Measurements from ENCODE around the gene CALHM3.

Gene CALHM3

DNA sequence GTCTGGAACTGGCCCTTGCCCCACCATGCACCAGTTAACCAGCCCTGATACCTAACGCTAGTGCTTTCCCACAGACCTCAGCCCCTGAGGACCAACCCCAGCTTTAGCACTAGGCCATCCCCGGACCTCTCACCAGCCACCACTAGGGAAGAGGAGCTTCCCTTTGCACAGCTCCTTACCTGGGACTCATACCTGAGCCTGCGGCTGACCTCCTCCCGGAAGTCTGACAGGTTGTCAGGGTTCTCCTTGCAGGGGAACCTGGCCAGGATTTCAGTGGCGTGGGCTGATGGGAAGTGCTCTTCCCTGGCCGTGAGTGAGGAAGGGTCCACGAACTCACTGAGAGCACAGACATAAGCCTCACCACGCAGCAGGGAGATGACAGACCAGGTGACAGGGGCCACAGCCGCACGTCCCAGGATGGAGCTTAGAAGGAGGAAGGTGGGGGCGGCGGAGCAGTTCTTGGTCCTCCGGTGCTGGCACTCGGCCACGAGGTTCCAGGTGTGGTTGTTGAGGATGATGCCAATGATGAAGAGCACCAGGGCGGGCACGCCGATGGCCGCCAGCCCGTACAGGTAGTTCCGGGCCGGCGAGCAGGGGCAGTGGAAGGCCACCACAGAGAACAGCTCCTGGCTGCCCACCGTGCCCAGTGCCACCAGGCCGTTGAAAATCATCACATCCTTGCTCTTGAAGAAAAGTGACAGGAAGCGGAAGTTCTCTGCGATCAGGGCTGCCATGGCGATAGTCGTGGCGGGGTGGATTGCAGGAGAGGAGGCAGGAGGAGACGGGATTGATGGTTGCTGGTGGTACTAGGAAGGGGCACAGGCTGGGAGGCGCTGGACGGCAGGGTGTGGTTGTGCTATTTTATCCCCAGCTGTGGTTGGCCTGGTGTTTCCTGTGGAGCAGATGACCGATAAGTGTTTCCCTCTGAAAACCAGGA lies 29.6 kb downstream of the CALHM3 start:
- no peak for DNase-seq

DNA sequence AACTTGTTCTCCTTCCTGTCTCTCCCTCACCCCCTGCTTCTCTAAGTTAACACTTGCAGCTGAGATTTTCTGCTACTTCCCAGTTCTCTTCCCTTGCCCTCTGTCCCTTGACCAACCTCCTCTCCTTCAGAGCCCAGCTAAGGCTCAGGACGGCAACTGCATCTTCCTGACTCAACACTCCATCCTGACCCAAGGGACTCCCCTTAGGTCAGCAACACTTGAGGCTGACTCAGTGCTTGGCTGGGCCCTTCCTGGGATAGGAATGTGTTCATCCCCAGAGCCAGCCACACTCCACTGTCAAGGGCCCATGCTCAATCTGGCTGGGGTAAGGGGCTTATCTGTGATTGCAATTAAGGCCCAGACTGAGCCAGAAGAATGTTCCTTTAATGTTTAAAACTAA lies 30.3 kb downstream of the CALHM3 start:
- no peak for DNase-seq

DNA sequence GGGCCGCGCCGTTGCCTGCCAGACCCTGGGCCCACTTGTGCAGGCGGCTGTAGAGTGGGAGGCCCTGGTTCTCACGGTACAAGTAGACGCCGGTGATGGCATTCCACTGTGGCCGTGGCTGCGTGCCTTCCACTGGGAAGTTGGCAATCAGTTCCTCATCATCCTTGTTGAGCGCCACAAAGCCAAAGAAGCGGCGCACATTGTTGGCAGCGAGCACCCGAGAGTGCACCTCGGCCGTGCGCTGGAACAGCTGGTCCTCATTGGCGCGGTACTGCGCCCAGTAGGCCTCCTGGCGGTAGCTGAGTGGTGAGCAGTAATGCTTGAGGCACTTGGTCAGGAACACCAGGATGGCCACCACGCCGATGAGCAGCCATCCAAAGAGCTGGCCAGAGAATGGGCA lies 31.9 kb downstream of the CALHM3 start:
- DNase-seq = no peak

DNA sequence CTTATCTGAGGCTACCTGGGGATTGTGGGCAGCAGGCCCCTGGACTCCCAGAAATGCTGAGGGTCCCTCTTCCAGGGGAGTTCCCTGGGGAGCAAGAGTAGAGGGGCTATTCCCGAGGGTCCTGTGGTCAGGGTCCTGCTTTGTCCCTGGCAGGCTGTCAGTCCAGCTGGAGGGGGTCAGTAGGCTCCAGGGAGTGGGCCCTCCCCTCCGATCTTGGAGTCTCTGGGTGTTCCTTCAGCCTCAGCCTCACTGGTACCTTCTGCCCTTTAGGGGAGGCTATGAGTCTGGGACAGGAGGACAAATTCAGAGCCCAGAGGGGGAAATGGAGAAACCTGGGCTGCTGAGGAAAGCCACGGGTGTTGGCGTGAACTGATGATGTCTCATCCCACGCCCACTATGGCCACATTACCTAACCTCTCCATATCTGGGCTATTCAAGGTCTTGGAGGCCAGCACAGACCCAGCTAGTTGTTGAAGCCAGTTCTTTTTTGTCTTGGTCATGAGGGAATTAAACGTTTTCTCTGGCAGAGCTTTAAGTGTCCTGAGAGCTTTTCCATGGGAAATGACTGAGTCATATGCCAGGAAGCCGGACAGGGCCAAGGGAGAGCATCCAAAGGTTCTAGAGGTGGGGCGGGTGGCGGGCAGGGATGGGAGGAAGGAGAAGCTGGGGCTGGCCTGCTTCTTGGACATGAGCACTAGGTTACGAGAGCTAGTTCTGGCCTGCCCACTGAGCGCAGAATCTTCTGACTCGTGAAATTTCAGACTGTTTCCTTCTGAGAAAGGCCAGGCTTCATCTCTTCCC lies 33.1 kb downstream of the CALHM3 start:
- DNase-seq = no peak

DNA sequence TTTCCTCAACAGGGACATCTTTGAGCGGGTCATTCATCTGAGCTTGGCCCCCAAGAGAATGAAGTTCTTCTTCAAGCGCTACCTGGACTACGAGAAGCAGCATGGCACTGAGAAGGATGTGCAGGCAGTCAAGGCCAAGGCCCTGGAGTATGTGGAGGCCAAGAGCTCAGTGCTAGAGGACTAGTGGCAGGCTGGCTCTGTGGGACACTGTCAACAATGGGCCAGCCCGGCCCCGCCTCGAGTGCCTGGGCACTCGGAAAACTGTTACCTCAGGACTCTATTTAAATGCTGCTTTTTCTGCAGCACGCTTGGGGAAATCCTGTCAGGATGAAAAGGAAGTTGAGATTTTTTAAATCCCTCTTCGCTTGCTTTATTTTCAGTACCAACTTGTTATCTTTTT lies 33.7 kb downstream of the CALHM3 start:
- DNase-seq = no peak

DNA sequence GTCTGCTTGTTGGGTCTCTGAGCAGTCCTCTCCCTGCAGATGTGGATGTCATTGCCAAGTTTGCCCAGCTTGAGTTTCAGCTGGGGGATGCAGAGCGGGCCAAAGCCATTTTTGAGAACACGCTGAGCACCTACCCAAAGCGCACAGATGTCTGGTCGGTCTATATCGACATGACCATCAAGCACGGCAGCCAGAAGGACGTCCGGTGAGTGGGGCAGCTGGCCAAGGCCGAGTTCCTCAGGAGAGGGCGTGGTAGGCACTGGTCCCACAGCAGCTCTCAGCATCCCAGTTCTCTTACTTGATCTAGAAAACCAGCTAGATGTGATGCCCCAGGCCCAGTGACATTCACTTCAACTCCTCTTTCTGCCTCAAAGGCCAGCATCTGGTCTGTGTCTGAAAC lies 34.6 kb downstream of the CALHM3 start:
- DNase-seq = no peak

DNA sequence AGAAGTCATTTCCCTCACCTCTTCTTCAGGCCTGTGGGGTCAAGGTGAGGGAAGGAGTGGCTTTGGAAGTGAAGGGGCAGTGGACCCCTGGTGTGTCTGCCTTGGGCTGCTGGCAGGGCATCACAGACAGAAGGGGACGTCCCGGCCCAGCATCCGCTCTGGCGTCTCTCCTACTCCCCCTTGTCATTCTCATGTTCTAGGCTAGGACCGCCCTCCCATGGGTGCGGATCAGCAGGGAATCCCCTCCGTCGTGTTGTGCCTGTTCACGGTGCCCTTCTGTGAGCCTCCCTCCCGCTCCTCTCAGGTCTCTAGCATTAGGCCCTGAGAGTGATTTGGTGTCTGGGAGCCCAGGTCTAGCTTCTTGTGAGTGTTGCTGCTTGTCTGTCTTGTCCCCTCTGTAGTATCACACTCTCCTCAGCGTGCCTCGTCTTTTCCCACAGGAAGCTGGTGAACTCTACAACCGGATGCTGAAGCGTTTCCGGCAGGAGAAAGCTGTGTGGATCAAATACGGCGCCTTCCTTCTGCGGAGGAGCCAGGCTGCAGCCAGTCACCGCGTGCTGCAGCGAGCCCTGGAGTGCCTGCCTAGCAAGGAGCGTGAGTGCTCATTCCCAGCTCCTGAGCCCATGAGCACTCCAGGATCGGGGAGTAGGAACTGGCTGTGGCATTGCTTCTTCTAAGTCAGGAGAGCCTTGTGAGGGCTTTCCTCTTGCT lies 35.4 kb downstream of the CALHM3 start:
- no peak for DNase-seq

DNA sequence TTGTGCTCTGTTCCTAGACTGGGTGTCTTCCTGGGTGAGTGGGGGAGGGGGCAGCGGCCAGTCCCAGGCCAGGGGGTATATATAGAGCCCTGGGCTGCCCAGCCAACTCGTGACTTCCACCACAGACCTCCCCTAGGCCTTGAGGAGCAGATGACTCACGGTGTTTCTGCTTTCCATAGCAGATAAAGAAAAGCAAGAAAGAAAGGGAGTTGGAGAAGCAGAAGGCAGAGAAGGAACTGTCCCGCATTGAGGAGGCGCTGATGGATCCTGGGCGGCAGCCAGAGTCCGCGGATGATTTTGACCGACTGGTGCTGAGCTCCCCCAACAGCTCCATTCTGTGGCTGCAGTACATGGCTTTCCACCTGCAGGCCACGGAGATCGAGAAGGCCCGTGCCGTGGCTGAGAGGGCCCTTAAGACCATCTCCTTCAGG lies 37.0 kb downstream of the CALHM3 start:
- DNase-seq = no peak

DNA sequence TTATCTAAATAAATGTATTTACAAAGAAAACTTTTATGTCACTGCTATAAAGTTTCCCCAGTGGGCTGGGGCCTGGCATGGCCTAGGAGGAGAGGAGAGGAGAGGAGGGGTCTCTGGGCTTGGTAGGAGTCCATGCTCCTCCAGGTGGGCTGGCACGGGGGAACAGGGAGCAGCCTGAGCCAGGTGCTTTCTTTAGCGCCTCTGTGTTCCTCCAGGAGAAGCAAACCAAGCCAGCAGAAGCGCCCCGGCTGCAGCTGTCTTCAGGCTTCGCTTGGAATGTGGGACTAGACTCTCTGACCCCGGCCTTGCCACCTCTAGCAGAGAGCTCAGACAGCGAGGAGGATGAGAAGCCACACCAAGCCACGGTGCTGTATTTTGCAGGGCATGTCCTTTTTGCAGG lies 37.4 kb downstream of the CALHM3 start:
- no peak for DNase-seq

DNA sequence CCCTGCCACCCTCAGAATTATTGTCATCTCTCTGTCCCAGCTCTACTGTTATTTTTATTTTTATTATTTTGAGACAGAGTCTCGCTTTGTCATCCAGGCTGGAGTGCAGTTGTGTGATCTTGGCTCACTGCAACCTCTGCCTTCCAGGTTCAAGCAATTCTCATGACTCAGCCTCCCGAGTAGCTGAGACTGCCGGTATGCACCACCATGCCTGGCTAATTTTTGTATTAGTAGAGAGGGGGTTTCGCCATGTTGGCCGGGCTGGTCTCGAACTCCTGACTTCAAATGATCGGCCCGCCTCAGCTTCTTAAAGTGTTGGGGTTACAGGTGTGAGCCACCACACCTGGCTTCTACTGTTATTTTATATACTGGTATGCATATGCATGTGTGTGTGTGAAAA lies 37.8 kb downstream of the CALHM3 start:
- DNase-seq = no peak

DNA sequence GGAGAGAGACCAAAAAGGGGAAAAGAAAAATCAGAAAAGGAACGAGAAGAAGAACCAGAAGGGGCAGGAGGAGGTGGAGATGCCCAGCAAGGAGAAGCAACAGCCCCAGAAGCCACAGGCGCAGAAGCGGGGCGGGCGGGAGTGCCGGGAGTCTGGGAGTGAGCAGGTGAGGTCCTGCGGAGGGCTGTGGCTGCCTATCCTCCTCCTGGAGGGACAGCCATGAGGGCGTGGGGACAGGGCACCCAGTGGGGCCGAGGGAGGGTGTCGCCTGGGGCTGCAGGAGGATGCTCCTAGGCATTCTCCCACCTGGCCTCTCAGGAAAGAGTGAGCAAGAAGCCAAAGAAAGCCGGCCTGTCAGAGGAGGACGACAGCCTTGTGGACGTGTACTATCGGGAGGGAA lies 38.6 kb downstream of the CALHM3 start:
- DNase-seq = no peak

DNA sequence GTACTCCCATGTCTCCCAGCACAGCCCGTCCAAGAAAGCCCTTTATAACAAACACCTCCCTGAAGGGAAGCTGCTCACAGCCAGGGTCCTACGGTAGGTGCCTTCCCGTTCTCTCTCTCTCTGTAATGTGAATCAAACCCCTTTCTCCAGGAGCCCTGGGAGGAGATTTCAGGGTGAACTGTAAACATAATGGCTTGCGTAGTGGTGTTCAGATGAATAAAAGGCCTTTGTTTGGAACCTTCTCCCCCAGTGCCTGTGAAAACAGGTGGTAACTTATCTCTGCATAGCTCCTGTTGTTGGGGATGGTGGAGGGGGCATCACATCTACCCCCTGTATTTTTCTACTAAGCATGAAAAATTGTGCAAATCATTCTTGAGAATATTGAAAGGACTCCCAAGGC lies 39.3 kb downstream of the CALHM3 start:
- DNase-seq = no peak

DNA sequence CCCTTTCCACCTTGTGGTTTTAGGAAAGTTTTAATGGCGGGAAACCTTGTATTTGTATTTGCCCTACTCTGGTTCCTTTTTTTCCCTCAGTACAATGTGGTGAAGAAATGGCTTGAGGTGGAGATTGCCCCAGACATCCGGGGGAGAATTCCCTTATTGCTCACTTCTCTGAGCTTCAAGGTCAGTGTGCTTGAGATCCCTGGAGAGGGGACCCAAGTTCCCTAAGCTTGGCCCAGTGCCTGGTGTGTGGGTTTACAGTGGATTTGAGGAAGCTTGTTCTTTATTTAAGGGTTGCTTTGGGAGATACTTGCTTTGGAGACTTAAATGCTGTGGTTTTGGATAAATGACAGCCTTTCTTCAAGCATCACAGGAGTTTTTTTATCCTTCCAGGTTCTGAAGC lies 45.2 kb downstream of the CALHM3 start:
- no peak for DNase-seq

DNA sequence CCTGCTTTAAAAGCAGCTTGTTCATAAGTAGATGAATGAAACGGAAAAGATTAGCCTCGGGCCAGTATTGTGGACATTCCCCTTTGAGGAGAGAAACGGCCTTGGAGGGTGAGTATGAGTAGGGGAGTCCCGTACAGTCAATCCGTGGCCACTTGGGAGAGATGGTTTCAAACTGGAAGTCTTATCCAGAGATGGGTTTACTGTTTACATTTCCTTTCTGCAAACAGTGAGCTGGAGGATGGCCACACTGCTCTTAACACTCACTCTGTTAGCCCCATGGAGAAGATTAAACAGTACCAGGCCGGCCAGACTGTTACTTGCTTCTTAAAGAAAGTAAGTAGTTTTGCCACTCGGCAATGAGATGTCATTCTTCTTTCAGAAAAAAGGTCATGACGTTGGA lies 47.1 kb downstream of the CALHM3 start:
- no peak for DNase-seq

DNA sequence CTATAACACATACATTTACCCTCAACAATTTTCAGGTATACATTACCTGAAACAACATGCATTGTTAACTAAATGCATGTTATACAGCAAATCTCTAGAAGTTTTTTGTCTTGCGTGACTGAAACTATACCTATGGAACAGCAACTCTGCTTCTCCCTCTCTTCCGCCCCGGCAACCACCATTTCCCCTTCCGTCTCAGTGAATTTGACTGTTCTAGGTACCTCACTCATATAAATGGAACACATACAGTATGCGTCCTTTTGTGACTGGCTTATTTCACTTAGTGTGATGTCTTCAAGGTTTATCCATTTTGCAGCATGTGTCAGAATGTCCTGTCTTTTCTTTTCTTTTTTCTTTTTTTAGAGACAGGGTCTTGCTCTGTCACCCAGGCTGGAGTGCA lies 49.4 kb downstream of the CALHM3 start:
- DNase-seq = no peak

DNA sequence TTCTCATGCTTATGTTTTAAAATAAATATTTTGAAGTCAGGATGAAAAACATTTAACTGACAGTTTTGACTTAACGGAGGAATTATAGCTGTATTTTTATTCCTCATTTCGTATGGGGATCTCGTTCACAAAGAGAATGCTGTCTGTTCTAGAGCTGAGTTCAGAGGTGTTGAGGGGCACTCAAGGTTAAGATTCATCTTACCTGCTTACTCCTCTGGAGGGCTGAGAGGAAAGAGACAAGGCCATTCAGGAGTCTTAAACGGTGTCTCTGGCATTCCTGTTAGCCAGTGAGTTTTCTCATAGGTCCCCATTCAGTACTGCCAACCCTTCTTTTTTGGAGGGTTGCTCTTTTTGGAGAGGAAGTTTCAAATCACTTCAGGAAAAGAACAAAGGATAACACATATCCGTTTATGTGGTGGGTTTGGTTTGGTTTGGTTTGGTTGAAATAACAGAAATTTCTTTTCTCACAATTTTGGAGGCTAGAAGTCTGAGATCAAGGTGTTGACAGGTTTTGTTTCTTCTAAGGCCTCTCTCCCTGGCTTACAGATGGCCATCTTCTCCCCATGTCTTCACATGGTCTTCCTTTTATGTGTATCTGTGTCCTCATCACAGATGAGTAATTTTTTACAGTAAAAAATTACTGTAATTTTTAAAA lies 49.9 kb downstream of the CALHM3 start:
- no peak for DNase-seq

DNA sequence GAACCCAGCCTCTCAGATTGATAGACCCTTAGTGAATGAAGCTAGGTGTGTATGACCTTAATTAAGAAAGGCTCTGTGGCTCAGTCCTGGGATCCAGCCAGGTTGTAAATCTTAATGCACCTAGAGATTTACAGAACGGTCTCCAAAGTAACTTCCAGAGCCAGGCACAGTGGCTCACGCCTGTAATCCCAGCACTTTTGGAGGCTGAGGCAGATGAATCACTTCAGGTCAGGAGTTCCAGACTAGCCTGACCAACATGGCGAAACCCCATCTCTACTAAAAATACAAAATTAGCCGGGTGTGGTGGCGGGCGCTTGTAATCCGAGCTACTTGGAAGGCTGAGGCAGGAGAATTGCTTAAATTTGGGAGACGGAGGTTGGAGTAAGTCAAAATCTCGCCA lies 51.2 kb downstream of the CALHM3 start:
- no peak for DNase-seq

DNA sequence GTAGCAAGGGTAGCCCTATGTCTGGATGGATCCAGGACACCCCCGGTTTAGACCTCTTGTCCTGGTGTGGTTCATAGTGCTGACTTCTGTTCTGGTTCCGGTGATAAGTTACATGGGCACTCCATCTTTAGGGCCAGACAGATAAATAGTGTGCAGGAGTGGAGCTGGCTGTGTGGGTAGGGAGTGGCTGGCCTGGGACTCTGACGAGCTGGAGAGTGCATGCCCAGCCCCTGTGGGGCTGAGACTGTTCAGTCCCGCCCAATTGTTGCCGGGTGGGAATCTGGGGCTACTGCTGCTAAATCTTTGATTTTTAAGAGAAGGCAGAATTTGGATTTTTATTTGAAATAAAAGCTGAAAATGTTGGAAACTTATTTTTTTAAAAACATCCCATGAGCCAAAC lies 55.3 kb downstream of the CALHM3 start:
- no peak for DNase-seq
